ENCODE measurements around the gene TMEM178B.
"Not testable (repeated sequence)": the region's sequence is repeated elsewhere in the genome, so short reads cannot be mapped to it uniquely, and the experiment has no call there.

TMEM178B gene

GRCh38 chr7:141359740-141360415 lies 286.0 kb downstream of the TMEM178B start:
- no peak for DNase-seq

GRCh38 chr7:141360416-141360760 lies 286.5 kb downstream of the TMEM178B start:
- no peak for DNase-seq

DNA sequence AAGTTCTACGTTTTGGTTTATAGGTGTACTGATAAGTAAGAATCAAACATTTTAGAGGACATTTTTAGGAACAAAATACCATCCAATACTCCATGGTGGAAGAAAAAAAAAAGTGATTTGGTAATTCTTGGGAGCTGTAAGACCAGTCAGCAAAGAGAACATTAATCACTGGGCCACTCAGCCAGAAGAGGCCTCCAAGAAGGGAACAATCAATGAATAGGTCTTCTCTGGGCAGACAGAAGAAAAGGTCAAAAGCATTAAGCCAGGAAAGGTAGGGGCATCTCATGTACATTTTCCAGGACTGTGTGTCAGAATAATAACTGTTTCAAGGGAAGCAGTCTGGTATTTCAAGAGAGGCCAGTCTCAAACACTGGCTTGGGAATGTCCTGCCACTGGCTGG lies 286.9 kb downstream of the TMEM178B start:
- no peak for DNase-seq

- DNase-seq: no peak
Observed at GRCh38 chr7:141361479-141361878, 287.6 kb downstream of the TMEM178B start.

- DNase-seq: no peak
Observed at GRCh38 chr7:141361960-141362359, 288.1 kb downstream of the TMEM178B start.

- DNase-seq: no peak
Observed at GRCh38 chr7:141362580-141363435, 288.9 kb downstream of the TMEM178B start.

DNA sequence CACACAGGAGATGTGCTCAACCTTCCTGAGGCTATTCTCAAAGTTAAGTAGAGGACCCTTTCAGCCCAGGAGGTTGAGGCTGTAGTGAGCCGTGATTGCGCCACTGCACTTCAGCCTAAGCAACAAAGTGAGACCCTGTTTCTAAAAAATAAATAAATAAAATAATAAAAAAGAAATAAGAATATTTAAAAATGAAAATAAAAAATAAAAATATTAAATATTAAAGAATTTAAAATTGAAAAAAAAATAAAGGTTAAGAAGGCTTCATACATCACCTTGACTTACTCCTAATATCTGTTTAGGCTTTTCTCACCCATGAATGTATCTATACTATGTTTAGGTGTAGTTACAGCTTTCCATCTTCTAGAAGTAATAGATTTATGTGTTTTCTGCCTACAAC lies 289.9 kb downstream of the TMEM178B start:
- no peak for DNase-seq

- DNase-seq: no peak
Observed at GRCh38 chr7:141366091-141366621, 292.3 kb downstream of the TMEM178B start.

DNA sequence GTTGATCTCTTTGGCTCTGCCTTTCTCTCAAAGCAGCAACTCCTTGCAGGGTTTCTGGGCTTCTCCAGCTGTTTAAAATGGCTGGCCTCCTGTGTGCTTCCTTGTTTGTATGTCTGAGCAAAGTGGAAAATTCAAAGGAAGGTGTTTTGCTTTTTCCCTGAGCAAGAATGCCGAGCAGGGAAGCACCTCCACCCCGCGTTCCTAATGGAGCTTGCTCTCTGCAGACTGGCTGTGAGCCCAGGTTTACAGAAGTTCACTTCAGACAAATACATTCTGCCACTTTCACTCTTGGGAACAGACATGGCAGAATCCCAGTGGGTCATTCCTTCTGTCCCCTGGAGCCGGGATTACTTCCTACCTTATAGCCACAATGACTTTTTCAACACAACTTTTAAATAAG lies 295.6 kb downstream of the TMEM178B start:
- DNase-seq: no peak

DNA sequence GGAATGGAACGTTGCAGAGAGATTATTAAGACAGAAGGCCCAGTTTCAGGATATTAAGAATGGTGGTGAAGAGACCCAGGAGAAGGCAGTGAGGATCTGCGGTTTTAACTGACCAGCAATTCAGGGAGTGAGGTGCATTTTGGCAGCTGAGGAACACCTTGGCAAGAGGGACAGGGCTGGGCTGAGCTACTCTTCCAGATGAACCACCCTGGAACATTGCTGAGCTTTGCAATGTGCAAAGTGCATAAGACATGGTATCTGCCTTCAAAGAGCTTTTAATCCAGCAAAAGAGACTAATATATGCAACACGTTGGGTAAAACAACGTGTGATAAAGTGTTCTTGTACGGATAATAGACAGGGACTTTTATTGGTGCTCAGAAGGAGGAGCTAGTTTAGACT lies 296.3 kb downstream of the TMEM178B start:
- no peak for DNase-seq

- DNase-seq: no peak
Observed at GRCh38 chr7:141370650-141371049, 296.8 kb downstream of the TMEM178B start.

DNA sequence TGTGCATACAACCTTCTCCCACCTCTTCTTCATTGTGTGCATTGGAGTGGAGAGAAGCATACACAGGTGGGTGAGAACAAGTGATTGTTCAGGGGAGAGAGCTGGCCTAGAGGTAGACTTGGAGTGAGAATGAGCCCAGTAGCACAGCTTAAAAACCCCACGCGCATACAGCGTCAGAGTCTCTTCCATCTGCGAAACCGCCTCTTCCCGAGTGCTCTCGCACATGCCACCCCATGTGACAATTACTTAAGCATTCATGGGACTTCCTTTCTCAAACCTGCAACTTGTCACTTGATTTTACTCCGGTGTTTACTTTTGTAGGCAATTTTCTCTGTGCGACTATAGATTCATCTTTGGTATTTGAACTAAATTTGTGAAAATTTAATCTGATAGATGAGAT lies 300.6 kb downstream of the TMEM178B start:
- no peak for DNase-seq

DNA sequence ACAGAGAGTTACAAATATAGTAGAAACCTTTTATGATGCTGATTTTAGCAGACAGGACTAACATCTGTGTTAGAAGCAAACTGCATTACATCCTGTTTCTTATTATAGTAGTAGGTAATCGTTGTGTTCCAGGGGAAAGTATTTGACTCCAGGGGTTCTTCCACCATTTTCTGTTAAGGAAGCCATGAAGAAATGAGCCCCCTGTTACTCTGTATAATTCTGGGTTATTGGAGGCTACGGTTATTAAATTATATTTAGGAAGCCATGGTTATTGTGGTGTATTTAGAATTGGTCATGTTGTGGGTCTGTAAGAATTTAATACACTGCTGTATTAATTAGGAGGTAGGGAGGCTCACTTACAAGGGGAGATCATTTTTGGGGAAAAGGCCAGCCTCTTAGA lies 301.6 kb downstream of the TMEM178B start:
- no peak for DNase-seq

DNA sequence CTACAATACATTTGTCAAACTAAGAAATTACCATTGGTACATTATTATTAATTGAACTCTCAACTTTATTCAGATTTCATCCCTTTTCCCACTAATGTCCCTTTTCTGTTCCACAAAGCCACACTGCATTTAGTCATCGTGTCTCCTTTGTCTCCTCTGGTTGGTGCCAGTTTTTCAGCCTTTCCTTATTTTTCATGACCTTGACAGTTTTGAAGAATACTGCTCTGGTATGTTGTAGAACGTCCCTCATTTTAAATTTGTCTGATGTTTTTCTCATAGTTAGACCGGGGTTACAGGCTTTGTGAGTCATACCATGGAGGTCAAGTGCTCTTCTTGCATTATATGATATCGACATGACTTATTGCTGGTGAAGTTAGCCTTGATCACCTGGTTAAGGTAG lies 304.0 kb downstream of the TMEM178B start:
- DNase-seq: no peak

- DNase-seq: no peak
Observed at GRCh38 chr7:141378405-141378804, 304.5 kb downstream of the TMEM178B start.

DNA sequence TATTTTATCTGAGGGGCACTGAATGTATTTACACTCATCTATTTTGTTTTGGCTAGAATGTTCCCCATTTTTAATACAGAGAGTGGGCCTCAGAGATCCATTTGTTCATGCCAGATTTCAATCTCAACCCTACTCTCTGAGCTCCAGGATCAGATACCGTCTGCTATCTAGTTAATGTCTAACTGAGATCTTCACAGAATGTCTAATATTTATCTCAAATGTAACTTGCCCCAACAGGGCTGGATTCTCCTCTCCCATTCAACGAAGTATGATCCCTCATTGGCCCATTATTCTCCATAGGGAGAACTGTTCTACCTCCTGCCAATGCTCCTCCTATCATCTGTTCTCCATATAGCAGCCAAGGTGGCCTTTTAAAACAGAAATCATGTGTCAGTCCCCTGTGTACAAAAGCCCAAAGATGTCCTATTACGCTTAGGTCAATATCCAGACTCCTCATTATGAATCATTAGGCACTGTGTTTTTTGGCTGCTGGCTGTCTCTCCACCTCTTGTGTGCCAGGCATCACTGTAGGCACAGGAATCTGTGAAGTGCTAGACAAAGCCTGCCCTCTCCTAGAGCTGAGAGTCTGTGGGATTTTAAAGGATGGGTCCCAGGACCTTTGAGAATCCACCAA lies 308.0 kb downstream of the TMEM178B start:
- no peak for DNase-seq

DNA sequence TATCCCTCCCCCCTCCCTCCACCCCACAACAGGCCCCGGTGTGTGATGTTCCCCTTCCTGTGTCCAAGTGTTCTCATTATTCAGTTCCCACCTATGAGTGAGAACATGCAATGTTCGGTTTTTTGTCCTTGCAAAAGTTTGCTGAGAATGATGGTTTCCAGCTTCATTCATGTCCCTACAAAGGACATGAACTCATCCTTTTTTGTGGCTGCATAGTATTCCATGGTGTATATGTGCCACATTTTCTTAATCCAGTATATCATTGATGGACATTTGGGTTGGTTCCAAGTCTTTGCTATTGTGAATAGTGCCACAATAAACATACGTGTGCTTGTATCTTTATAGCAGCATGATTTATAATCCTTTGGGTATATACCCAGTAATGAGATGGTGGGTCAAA lies 309.5 kb downstream of the TMEM178B start:
- DNase-seq: not testable (repeated sequence)

- DNase-seq: no peak
Observed at GRCh38 chr7:141386881-141387280, 313.0 kb downstream of the TMEM178B start.

DNA sequence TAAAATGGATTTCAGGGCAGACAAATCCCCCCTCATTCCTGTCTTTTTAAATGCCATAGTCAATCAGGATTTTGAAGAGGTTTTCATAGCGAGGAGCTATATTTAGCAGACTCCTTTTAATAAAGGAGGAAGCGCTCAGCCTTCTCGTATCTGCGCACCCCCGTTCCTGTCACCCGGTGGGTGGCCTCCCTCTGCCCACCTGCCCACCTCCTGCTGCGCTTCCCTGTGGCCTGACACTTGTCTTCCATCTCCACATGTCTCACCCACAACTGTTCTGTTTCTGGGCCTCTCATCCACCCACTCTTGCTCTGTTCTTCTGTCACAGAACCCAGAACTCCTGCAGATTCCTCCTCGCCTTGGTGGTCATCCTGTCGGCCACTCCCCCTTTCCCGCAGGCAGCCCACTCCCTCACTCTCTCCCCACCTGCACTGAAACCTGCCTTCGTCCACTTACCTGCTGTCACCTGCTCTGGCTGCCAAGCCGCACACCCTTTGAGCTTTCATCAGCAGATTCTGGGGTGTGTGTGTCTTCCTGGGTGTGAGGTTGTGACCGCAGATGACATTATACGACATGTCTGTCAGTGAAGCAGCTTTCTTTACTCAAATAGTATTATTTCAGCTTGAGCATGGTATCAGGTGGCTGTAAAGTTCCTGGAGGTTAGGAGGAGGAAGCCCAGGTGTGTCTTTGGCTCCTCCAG lies 313.8 kb downstream of the TMEM178B start:
- DNase-seq: no peak

GRCh38 chr7:141389140-141389796 lies 315.4 kb downstream of the TMEM178B start:
- DNase-seq: no peak

DNA sequence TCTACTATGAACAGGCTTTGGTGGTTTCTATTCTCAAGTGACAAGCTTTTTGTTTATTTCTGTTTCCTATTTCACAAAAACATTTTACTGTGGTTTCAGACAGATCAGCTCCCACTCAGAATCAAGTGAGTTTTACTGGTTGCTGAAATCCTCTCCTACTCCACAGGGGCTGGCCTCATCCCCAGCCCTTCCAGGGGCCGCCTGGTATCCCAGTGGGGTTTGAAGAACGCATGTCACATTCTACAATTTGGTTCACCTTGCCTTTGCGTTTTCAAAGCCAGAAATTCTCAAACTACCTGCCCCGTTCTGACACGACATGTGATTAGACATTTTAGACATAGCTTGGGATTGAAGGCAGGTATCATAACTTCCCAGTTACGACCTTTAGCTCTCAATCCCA lies 316.5 kb downstream of the TMEM178B start:
- DNase-seq: no peak

DNA sequence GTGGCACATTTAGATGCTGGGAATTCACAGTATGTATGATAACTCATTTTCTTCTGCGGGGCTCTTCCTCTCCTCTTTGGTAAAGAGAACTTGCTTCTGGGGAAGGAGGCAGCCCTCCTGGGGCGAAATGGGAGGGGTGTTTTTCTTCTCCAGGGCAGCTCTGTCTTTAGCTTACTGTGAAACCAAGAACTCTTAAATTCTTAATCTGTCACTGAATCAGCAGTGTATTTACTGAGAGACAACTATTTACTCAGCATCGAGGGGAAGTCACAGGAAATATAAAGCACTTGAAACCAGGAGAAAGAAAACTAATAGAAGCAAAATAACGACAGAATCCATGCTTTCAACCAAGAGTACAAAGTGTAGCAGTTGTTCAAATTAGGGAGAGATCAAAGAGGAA lies 319.2 kb downstream of the TMEM178B start:
- no peak for DNase-seq

Data from hematopoietic multipotent progenitor cell treated with erythropoietin and hydrocortisone succinate and interleukin-3 and kit ligand, for 6 days (in vitro differentiated cells).